Lower lobe of right lung (tissue), 2 donors: ENCODE measurements around the gene SPATA33. TPM values are rescaled to one million over a fixed set of nuclear protein-coding genes. Genes with fewer than 3 reads are reported as not detected.
A peak's percentile ranks its signal among the peaks of the same experiment; 100 is the strongest.

Experiments used
- ATAC-seq, 2 donors: fragments of 200-7000 bp; cut with Tn5 transposase; one replicate each; pipeline ENCODE4 v1.9.1; 2020 to 2022; ENCODE audit warnings: mild to moderate bottlenecking in 2 of 2, moderate library complexity in 2 of 2
- DNase-seq: peaks from one replicate; pipeline ENCODE4 v3.0.0-alpha.2; 2020
- H3K27ac ChIP-seq: fragments of 200-600 bp; one replicate; pipeline ENCODE4 v1.8.0; 2022
- H3K27me3 ChIP-seq: fragments of 200-600 bp; one replicate; pipeline ENCODE4 v1.8.0; 2022; ENCODE audit warnings: low read depth
- H3K36me3 ChIP-seq: fragments of 200-600 bp; one replicate; pipeline ENCODE4 v1.8.0; 2022; ENCODE audit warnings: mild to moderate bottlenecking
- H3K4me1 ChIP-seq: fragments of 200-600 bp; one replicate; pipeline ENCODE4 v1.8.0; 2022
- H3K4me3 ChIP-seq: fragments of 200-600 bp; one replicate; pipeline ENCODE4 v1.8.0; 2022; ENCODE audit warnings: mild to moderate bottlenecking
- H3K9me3 ChIP-seq: fragments of 200-600 bp; one replicate; pipeline ENCODE4 v1.8.0; 2022
- CTCF ChIP-seq: fragments of 200-600 bp; IDR thresholded peaks from one replicate; pipeline ENCODE4 v1.8.0; 2022; ENCODE audit warnings: antibody characterized with exemption, mild to moderate bottlenecking
- intact Hi-C: fragments of 100-400 bp; cut with DNase I; formaldehyde crosslinking; loops from one replicate; pipeline ENCODE4 v1.11.0; 2022
- total RNA-seq: library from RNA; stranded (reverse); fragmentation: NEBNext Ultra II Directional; extraction: Animal tissue kit (Norgen Biotek cat#: 25700); gene quantifications from one replicate; pipeline ENCODE4 v1.2.1, GENCODE V29; 2021
- donor health status: DM: no; HTN: yes; CAD: no; lungs with severe emphysema.

The SPATA33 gene
- total RNA-seq, 1 donor from 2014 or later: 9.7 TPM

GRCh38 chr16:89613231-89613953 lies 44.2 kb upstream of the SPATA33 start, which contains the start of gene DPEP1:
DPEP1 (plus strand) TSS chr16:89613642; CDS start chr16:89630411, 16,769 bp downstream.
- Histone ChIP-seq H3K9me3 (no peaks in the 10 kb centered on the region), H3K36me3 (no peaks in the 10 kb centered on the region), H3K4me1 (no peaks in the 10 kb centered on the region), H3K4me3 (no peak within 1 kb of the TSS), H3K27ac (no peak within 1 kb of the TSS), H3K27me3 (no peaks in the 10 kb centered on the region)
- TF ChIP-seq CTCF: no peak
- intact Hi-C loops: no loop called here
- ATAC-seq (peak; percentile 22 to 29), DNase-seq (no peak)

GRCh38 chr16:89613954-89614459 lies 43.6 kb upstream of the SPATA33 start:
- no peak for TF ChIP-seq CTCF
- Histone ChIP-seq H3K4me1 (no peaks in the 10 kb centered on the region), H3K27me3 (no peaks in the 10 kb centered on the region), H3K9me3 (no peaks in the 10 kb centered on the region), H3K4me3 (no peak overlapping the region), H3K36me3 (no peaks in the 10 kb centered on the region), H3K27ac (no peak overlapping the region)
- DNase-seq (no peak), ATAC-seq (no peak)
- intact Hi-C loops: no loop called here

- Histone ChIP-seq H3K4me1 (no peaks in the 10 kb centered on the region), H3K27ac (no peak overlapping the region), H3K9me3 (no peaks in the 10 kb centered on the region), H3K4me3 (no peak overlapping the region), H3K27me3 (no peaks in the 10 kb centered on the region), H3K36me3 (no peaks in the 10 kb centered on the region)
- DNase-seq (no peak), ATAC-seq (peak in 1 of 2 donors; percentile 13)
- TF ChIP-seq CTCF: no peak
- intact Hi-C loops: no loop called here
These were observed 42.5 kb upstream of the SPATA33 start for GRCh38 chr16:89615176-89615575.

GRCh38 chr16:89615596-89616090 lies 42.0 kb upstream of the SPATA33 start:
- intact Hi-C loops: no loop called here
- H3K27ac ChIP-seq: no peak overlapping the region
- peak in 1 of 2 donors; percentile 28 for ATAC-seq
- no peaks in the 10 kb centered on the region for H3K36me3 ChIP-seq
- no peak overlapping the region for H3K4me3 ChIP-seq
- H3K27me3 ChIP-seq: peaks cover 4% of the 10 kb centered on the region
- peak; percentile 49 for TF ChIP-seq CTCF
- DNase-seq: no peak
- no peaks in the 10 kb centered on the region for H3K4me1 ChIP-seq
- H3K9me3 ChIP-seq: no peaks in the 10 kb centered on the region

GRCh38 chr16:89616623-89617022 lies 41.0 kb upstream of the SPATA33 start:
- Histone ChIP-seq H3K4me3 (no peak overlapping the region), H3K4me1 (no peaks in the 10 kb centered on the region), H3K9me3 (no peaks in the 10 kb centered on the region), H3K36me3 (no peaks in the 10 kb centered on the region), H3K27ac (peak overlapping the region; percentile 36), H3K27me3 (peaks cover 7% of the 10 kb centered on the region)
- ATAC-seq: no peak
- no peak for DNase-seq
- TF ChIP-seq CTCF: no peak
- intact Hi-C loops: no loop called here
